NK-92 treated with Interleukin-12 subunit alpha and Interleukin-12 subunit beta, amount 100 ng/mL, for 24 hours (cell line): ENCODE data around the gene MARCHF6.
"Not testable (repeated sequence)": the region's sequence is repeated elsewhere in the genome, so short reads cannot be mapped to it uniquely, and the experiment has no call there.

Experiments used
- DNase-seq: peaks from one replicate; lab custom pipeline; 2025; lab: John Stamatoyannopoulos, UW

The MARCHF6 gene

GRCh38 chr5:10323588-10324488 is 29.7 kb upstream of the MARCHF6 start:
- DNase-seq: no peak

DNA sequence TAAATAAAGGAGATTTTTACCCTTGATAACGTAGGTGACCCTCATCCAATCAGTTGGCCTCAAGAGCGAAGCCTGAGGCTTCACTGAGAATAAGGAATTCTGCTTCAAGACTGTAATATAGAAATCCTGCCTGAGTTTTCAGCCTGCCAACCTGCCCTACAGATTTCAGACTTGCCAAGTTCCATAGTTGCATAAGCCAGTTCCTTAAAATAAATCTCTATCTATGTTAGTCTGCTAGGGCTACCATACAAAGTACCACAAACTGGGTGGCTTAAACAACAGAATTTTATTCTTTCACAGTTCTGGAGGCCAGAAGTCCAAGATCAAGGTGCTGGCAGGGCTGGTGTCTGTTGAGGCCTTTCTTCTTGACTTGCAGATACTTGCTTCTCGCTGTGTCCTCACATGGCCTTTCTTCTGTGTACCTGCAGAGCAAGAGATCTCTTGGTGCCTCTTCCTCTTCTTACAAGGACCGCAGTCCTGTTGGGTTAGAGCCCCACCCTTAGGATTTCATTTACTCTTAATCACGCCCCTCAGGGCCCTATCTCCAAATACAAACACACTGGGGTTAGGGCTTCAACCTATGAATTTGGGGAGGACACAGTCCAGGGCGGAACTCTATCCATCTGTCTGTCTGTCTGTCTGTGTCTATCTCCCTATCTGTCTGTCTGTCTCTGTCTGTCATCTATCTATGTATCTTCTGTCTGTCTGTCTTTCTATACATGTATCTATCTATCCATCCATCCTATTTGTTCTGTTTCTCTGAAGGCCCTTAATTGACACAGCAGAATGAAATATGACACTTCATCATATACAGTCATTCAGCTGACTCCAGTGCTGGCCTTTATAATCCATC is 28.8 kb upstream of the MARCHF6 start:
- no peak for DNase-seq

DNA sequence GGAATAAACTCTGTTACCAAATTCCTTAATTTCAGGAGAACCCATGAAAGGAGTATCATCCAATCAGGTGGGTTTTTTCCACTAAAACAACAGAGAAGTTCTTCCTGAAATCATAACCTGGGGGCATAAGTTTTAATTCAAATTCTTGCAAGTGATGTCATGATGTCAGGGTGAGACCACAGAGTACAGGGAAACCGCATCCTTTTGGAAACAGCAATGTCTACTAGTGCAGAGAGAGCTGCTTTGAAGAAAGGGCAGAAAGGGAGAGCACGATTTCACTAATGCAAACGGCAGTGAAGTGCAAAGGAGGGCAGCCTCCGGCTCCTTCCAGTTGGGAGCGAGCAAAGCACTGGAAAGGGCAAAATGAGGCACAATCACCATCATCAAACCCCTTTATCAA is 25.2 kb upstream of the MARCHF6 start:
- DNase-seq: no peak

GRCh38 chr5:10329446-10329819 is 24.1 kb upstream of the MARCHF6 start:
- no peak for DNase-seq

DNA sequence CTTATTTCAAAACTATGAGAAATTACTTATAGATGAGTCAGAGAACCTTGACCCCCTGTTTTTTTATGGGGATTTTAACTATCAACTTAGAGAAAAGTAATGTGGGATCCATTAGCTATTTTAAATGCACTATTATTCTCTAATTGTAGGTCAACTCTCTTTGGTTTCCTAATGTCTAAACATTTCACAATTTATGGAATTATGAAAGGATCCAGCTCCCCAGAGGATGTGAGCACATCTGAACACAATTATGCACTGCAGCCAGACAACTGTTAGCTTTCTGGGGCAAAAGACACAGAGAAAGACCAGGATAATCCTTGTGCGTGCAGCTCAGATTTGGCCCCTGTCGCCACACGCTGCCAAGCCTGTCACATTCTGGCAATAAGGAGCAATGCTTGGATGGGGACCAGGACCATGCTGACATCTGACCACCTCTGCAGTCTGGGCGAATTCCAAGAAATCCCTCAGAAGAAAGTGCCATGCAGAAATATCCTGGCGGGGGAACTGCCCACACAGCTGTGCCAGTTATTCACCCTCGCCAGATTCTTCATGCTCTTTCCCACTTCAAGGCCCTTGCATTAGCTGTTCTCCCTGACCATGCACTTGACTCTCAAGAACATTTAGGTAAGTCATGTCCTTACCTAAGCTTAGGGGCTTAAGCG is 23.5 kb upstream of the MARCHF6 start:
- DNase-seq: no peak

DNA sequence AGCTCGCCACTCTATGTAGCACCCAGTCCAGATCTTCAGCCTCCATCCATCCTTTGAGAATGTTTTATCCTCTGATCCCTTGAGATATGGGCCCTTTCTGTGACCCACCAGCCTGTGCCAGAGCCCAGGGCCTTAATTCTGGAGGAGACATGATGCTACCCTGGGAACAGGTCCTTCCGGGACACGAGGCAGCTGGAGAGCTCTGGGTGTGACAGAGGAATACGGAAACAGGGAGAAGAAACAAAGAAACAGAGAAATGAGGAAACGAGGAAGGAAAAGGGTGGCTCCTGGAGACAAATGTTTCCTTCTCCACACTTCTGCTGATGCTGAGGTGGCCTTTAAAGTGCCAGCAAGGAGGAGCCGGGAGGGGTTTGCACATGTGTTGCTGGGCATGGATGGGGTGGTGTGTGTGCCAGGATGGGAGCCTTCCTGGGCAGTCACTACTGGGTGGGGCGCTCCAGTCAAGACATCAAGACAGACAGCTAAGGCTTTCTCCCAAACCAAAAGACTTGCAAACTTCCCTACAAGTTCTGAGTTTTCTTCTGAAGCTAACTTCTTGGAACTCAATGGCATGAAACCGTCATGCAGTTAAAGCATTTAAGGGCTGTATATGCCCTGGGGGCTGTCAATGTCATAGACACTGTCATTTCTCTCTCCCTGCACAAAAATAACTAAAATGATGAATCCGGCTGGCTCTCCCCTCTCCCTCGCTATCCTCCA is 22.8 kb upstream of the MARCHF6 start:
- no peak for DNase-seq

DNA sequence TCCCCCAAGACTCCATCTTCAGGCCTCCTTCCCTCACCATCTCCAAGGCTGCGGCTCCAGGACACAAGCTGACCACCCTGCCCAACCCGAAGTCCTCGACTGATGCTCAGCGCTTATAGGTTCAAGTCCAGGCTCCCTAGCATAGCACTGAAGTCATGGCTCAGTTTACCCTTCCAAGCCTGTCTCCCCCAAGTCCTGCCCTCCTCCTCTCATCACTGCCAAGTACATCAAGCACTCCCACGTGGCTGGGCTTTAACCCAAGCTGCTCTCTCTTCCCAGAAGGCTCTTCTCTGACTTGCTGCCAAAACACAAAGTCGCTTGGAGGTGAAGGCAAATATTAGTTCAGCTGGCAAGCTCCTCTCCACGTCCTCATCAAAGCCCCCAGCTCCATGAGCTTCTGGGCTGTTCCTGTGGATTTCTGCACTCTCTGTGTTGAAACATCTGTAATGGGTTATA is 22.1 kb upstream of the MARCHF6 start:
- no peak for DNase-seq

- DNase-seq: no peak
Measured at GRCh38 chr5:10332301-10332700, 21.2 kb upstream of the MARCHF6 start.

GRCh38 chr5:10333154-10334006 is 20.1 kb upstream of the MARCHF6 start:
- DNase-seq: no peak

DNA sequence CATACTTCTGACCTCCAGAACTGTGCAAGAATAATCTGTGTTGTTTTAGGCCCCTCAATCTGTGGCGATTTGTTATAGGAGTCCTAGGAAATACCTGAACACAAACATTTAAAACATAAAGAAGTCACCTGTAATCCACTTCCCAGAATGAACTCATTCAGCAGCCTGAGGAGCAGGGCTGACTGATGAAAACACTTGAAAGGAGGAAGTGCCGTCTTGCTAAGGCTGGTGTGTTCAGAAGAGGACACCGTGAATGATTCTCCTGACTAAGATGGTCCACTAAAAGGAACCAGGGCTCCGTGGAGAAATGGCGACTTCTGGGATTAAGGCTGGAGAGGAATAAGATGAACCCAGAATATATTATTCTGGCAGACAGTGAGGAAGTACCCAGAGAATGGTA is 18.7 kb upstream of the MARCHF6 start:
- DNase-seq: no peak

- DNase-seq: no peak
Measured at GRCh38 chr5:10335711-10336470, 17.6 kb upstream of the MARCHF6 start.

GRCh38 chr5:10337107-10337506 is 16.4 kb upstream of the MARCHF6 start:
- DNase-seq: no peak

DNA sequence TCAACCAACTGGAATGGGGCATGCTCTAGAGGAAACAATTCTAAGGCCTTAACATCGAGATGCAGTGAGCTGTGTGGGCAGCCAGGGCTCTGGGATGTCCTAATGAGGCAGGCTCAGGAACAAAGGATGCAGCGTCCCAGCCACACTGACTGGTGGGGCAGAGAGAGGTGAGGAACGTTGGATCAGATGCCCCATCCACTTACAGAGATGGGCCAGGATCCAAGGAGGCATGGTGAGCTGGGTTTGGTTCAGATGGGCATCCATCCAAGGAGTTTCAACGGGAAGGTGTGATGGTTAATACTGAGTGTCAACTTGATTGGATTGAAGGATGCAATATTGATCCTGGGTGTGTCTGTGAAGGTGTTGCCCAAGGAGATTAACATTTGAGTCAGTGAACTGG is 15.5 kb upstream of the MARCHF6 start:
- no peak for DNase-seq

- DNase-seq: no peak
Measured at GRCh38 chr5:10338686-10339057, 14.8 kb upstream of the MARCHF6 start.

DNA sequence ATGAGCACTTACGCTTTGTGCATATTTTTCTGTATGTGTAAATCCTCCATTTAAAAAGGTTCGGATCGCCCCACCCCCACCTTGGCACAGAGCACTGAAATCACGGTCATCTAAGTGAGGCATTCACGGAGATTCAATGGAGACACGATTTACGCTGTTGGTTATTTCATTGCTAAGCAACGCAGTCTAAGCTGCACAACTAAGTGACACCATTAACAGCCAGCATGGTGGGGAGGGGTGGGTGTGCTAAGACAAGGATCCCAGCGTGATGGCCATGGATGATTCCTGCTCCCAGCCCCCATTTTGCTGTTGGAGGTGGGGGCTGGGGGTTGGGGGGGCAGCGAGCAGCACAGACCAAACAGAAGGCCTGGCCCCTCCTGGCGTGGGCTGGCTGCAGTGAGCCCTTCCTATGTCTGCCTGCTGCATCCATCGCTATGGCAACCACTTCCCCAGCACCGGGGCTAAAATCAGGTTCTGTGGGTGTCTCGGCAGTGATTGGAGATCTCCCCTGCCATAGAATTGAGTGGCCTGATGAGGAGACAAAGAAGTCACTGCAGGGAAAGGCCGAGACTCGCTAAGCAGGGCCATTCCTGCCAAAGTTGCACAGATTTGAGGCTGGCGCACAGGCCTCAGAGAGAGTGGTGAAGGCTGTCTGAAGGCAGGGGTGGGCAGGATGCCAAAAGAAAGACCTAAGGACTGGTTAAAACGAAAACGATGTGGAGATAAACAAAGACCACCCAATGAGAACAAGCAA is 14.3 kb upstream of the MARCHF6 start:
- DNase-seq: no peak

DNA sequence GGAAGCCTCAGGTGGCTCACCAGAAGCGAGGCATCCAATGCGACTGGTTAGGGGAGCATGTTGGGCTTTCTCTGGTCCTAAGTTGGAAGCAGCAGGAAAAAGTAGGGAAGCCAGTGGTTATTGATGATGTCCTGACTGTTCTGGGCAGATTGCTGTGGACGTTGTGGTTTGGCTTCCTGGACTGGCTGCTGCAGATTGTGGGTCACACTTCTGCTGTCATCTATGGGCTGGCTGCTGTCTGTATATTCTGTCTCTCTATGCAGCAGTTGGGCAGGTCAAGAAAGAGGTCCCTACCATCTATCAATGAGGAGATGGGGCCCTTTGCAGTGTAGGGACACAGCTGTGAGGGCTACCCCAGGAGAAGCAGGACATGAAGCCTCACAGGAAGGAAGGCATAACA is 13.5 kb upstream of the MARCHF6 start:
- no peak for DNase-seq

GRCh38 chr5:10343486-10343885 is 10.0 kb upstream of the MARCHF6 start:
- DNase-seq: no peak

DNA sequence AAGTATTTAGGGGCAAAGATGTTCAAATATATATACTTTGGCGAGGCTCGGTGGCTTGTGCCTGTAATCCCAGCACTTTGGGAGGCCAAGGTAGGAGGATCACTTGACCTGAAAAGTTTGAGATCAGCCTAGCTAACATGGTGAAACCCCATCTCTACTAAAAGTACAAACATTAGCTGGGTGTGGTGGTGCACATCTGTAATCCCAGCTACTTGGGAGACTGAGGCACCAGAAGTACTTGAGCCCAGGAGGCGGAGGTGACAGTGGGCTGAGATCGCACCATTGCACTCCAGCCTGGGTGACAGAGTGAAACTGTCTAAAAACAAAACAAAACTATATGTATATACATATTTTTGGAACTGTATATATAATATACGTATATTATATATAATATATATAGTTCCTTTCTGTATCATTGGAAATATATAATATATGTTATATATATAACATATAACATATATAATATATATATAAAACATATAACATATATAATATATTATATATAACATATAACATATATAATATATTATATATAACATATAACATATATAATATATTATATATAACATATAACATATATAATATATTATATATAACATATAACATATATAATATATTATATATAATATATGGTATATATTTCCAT is 8.9 kb upstream of the MARCHF6 start:
- not testable (repeated sequence) for DNase-seq

- no peak for DNase-seq
Measured at GRCh38 chr5:10348258-10348657, 5.2 kb upstream of the MARCHF6 start.
